ENCODE results near the gene CCDC60.

The CCDC60 gene

DNA sequence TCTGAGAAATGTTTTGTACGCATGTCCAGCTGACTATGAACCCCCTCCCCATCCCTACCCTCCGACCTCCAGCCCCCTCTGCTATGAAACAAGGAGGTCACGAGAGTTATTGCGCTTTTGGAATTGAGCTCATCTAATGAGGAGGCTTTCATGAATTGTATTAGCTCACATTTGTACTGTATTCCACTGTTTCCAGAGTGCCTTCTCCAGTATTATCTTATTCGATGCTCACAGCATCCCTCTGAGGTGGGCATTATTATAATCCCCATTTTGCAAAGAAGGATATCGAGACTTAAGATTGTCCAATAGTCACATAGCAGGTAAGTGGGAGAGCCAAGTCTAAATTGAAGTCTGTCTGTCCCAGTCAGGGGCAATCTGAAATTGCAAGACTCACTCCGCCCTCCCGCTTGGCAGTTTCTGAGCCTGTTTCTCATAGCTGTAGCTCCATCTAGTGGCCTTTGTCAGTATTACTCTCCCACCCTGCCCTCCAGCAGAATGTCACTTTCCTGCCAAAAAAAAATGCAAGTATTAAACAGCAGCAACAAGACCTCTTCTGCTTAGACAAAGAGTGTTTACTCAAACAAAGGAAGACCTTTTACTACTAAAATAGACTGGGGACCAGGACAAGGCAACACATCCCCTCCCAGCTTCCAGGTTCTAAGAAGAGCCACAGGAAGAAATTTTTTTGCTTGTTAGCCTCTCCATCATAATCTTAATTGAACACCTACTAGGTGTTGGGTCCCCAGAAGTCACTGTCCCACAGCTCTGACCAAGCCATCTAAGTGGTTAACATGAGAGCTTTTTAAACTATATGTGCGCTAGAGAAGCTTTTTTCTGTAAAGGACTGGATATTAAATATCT, 210.5 kb downstream of the CCDC60 start:
- peak; percentile 34 for DNase-seq (ENCODE audit: low read depth)

DNA sequence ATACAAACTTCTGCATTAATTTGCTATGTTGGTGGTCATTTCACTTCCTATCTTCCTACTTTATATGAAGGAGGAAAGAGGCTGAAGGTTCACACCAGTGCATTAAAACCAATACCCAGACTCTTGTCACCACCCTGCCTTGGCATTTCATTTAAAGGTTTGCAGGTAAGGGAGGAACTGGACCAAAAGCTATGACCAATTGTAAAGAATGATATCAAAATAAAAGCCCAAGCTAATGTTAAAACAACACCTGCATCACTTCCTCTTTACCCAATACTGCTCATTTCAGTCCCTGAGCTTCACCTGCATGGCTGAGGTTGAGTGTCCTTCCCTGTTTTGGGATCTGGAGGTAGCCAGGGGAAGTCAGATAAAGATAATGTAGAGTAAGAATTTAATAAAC, 211.8 kb downstream of the CCDC60 start:
- no peak for DNase-seq (ENCODE audit: low read depth)

DNA sequence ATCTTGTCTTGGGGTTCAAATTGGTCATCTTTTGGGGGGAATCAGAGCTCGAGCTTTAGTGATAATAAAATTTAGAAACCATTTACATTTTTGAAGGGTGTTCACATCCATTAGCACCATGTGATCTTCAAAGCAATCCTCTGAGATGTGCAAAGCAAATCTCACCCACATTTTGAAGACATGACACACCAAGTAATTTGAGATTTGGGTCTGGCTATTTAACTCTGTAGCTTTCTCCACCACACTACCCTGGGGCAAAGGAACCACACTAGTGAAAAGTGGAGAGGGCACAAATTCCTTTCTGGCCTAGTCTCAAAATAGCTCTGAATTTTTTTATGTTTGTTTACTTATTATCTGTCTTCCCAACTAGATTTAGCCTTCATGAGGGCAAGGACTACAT, 212.5 kb downstream of the CCDC60 start:
- DNase-seq (ENCODE audit: low read depth): no peak

DNA sequence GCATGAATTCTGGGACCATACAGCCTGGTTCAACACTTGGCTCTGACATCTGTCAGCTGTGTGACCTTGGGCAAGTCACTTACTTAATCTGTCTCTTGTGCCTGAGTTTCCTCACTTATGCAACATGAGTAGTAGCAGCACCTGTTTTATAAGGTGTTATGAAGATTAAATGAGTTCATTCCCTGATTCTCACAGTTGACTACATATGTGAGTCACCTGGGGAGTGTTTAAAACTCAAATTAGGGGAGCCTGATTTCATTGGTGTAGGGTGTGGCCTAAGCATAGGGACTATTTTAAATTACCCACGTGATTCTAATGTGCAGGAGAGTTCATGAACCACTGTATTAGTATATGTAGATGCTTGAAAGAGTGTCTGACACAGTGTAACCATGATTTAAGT, 222.3 kb downstream of the CCDC60 start:
- no peak for DNase-seq (ENCODE audit: low read depth)

DNA sequence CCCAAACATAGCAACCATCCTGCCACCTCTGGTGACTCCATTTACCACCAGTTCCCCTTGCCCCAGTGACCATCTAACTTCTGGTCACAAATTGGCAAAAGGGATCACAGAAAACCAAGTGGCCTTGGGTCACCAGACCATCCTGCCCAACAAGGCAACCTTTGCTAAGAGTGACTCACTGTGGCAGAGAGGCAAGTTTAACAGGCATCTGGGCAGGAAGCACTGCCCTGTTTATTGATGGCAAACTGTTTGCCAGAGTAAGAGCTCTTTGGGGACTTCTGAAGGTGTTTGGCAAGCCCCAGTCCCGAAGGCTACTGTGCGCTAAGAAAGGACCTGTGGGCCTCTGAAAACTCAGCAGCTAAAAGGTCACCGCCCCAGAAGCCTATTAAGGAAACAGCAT, 230.9 kb downstream of the CCDC60 start:
- no peak for DNase-seq (ENCODE audit: low read depth)

DNA sequence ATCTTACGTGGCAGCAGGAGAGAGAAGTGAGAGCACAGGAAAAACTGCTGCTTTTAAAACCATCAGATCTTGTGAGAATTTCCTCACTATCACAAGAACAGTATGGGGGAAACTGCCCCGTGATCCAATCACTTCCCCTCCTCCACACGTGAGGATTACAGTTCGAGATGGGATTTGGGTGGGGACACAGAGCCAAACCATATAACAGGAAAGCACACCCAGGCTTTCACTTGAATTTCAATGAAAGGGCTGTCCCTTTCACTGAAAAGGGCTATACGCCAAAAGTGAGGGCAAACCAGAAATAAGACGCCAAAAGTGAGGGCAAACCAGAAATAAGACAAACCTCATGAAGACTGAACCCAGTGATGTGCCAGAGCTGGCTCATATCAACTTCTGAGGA, 236.2 kb downstream of the CCDC60 start:
- DNase-seq (ENCODE audit: low read depth): no peak

DNA sequence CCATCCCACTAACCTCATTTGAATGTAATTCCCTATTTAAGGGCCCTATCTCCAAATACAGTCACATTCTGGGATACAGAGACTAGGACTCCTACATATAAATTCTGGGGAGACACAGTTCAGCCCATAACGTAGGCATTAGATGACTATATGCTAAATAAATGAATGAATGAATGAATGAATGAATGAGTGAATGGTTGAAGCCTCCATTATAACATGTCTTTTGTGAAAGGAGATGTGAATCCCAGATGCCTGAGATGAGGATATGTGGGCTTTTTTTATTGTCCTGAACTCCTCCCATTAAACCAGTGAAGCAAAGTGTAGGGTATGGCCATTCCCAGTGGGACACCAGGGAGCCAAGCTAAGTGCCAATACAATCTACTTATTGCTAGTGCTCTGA, 238.6 kb downstream of the CCDC60 start:
- no peak for DNase-seq (ENCODE audit: low read depth)

DNA sequence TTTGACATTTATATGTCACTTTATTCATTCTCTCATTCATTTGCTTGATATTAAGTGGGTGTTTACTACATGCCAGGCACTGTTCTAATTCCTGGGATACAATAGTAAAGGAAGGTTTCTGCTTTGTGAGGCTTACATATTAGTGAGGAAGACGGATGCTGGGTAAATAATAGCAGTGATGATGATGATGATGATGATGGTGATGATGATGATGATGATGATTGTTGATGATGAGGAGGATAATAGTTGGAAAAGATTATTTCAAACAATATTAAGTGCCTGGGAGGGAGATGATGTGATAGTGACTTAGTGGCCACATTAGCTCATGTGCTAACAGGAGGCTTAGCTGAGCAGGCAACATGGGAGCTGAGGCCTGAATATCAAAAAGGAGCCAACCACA, 239.7 kb downstream of the CCDC60 start:
- no peak for DNase-seq (ENCODE audit: low read depth)

DNA sequence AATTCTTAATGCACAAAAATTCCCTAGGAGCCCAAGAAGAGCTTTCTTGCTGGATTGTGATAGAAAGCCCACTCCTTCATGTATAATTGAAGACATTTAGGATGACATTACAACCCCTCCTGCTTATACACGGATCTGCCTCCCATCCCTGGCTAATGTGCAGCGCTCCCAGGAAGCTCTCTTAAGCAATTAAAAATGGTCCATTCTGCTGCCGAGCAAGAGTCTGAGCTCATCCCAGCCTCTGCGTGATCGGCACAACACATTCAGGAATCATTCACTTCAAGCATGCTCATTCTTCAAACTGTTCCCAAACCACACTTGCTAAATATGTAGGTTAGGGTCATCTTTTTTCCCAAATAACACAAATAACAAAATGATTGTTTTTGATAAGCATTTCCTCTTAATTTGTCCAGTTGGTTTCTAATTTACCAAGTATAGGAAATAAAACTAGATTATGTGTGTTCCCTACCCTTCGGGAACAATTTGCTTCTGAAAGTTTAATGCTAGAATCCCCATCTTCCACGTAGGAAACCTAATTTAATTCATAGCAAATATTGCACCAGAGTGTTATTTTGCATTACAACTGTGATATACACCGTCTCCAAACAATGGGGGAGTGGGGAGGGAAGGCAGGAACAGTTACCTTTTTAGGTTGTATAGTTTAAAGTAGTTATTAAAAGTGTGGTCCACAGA, 241.7 kb downstream of the CCDC60 start:
- DNase-seq (ENCODE audit: low read depth): no peak

DNA sequence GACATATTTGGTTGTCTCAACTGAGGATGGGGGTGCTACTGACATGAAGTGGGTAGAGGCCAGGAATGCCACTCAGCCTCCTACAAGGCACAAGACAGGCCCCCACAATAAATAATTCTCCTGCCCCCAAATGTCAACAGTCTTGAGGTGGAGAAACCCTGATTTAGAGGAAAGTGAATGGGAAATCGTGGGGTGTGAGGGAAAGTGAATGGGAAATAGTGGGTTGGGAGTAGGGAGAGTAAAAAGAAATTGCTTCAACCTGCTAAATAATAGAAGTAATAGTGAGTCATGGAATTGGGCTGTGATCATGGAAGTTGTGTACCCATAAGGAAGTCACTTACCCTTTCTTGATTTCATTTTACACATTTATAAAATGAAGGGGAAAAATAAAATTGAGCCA, 242.4 kb downstream of the CCDC60 start:
- DNase-seq (ENCODE audit: low read depth): no peak

DNA sequence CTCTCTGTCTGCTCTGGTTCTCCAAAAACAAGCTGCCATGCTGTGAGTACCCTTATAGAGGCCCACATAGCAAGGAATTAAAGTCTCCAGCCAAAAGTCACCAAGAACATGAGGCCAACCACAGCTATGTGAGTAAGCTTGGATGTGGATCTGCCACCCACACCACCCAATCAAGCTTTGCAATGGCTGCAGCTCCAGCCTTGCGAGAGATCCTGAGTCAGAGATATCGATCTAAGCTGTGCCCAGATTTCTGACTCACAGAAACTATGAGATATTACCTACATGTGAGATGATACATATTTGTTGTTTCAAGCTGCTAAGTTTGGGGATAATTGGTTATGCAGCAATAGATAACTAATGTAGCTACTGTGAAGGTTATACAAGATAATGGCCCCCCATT, 243.6 kb downstream of the CCDC60 start:
- no peak for DNase-seq (ENCODE audit: low read depth)

DNA sequence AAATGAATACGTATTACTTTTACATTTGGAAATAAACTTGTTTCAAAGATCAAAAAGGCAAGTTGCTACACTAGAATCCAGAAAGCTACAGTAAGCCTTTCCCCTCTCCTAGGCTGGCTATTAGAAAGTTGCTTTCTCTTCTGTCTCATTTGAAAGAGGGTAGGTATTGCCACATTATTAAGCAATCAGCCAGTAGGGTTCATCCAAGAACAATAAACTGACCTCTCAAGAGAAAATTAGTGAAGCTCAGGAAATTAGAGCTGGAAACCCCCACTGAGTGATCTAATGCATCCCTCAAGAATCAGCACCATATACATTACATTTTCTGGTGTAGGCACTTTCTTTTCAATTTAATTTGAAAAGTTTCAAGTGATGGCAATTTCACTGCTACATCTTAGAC, 254.6 kb downstream of the CCDC60 start:
- no peak for DNase-seq (ENCODE audit: low read depth)

DNA sequence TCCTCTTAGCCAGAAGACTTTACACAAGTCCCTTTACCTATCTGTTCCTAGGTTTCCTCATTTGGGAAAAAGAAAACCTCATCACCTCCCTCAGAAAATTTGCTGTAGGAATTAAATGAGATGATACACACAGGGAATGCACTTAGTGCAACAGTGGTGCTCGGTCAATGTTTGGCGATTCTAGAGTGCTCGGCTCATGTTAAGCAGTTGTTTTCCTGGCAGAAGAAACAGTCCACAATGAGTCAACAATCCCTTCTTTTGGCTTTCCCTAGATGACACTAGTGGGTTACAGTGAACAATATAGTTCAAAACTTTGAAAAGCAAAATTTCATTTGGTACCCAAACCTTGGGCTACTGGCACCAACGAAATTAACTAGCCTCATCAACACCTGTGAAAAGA, 255.1 kb downstream of the CCDC60 start:
- no peak for DNase-seq (ENCODE audit: low read depth)
